HG03439 (cell line): ENCODE data around the gene LRP2BP.

ENCODE experiments used
- ATAC-seq: cut with Tn5 transposase; IDR thresholded peaks from one replicate; pipeline ENCODE4 v1.9.1; 2021; ENCODE audit warnings: mild to moderate bottlenecking, moderate library complexity; ENCODE audit not compliant: unreplicated experiment

LRP2BP gene

DNA sequence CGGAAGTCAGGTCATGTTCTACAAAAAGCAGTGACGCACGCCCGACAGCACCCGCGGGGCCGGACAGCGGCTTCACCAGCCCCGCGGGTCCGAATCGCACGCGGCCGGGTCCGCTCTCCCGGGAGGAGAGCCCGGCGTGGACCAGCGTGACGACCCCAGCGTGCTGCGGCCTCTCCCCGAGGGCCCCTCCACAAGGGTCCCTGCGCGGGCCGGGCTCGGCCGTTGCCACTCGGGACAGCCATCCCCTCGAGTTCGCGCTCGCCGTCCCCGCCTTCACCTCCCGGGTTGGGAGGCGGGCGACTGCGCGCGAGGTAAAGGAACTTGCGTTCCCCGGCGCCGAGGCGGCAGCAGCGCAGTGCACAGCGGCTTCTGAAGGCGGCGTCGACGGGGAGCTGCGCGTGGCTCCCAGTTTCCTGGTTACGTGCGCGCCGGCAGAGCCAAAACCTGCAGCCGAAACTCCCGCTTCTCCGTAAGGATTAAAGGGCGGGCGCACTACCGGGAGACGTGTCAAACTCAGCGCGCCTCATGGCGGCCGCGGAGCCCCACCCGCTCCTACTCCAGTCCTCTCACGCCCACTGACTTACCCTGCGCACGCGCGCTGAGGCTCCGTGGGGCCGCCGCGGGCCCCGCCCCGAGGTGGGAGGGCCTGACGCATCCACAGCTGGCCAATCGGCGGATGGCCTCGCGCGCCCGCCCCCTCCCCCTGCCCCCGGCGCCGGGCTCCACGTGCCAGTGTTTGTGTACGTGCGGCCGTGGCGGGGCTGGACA lies 416 bp upstream of the LRP2BP start:
- ATAC-seq = peak; percentile 80

DNA sequence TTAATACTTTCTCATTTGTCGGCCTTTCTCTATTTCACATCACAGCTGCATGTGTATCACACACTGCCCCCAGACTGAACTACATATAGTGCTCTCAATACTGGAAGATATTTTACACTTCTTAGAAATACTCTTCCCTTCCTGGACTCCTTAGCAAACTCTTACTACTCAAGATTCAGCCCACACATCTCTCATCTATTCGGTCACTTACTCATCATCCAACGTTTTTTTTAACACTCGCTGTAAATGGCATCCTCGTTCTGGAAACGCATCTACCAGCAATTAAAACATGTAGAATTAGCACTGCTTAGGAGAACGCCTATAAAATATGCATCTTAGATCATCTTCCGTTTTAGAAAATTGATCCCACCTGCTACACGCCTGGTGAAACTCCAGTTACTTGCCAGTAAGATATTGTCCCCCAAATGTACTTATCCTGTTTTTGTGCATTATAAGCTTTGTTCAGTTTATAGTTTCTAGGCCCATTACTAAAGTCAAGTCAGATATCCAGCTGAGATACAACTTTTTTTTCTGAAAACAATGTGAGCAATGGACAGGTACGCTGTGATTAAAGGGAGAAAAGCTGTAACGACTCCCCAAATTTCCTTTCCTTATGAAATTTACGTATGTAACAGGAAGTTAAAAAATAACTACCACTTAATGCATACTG lies 1.0 kb downstream of the LRP2BP start:
- ATAC-seq = no peak

DNA sequence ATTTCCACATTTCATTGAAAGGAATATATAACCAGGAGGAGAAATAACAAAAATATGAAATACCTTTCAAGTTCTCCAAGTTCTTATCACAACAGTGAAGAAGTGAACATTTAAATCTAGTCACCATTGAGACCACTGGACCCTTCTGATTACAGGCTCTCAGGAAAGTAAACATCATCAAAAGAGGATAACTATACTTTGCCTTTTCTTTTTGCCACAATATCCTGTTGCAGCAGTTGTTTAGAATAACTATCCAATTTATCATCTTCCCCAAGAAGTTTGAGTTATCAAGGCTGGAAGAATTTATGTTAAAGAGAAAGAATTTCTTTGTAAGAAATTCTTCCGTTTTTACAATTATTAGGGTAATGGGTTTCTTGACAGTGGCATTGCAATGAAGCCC lies 3.6 kb downstream of the LRP2BP start:
- no peak for ATAC-seq

DNA sequence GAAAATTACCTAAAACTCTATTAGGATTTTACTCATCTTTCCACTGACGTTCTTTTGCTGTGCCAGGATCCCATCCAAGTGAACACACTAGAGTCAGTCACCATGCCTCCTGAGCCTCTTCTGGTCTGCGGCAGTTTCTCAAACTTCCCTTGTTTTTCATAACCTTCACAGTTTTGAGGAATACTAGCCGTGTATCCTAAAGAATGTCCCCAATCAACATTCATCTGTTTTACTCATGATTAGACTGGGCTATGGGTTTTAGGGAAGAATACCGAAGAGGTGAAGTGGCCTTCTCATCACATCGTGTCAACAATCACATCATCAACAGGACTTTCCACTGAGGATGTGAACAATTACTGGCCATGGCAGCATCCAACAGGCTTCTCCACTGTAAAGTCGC lies 4.8 kb downstream of the LRP2BP start:
- ATAC-seq = no peak

DNA sequence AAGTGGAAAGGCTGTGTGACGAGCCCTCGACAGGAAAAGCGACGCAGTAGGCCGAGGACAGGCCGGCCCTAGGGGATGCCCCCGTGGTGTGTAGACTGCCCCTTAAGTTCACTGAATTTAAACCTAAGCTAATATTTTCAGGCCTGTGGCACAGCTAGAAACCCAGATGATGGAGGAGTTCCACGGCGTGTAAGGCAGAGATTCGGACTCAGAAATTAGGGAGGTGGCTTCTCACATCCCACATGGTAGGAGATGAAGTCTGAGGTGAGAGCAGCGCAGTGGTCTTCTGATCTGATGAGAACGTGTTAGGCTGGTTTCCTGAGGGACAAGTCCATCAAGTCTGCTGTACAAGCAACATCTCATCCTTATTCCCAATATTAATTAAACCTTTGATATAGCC lies 7.8 kb downstream of the LRP2BP start:
- no peak for ATAC-seq

DNA sequence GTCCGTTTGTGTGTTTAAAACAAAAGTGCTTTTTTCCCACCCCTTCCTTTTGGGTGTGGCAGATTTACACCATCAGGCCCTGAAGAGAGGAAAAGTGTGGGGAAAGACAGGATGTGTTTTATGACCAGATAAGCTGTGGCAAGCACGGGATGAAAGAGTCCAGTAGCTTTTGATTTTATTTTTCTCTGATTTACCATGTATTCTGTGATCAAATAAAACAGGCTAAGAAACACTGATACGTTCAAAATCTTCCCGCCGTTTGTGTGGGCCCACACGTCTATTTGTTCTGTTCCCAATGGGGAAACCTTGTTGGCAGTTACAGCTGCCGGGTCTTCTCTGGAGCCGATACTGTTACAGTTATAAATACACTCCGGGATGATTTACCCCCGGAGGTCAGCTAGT lies 10.8 kb downstream of the LRP2BP start:
- ATAC-seq = no peak

DNA sequence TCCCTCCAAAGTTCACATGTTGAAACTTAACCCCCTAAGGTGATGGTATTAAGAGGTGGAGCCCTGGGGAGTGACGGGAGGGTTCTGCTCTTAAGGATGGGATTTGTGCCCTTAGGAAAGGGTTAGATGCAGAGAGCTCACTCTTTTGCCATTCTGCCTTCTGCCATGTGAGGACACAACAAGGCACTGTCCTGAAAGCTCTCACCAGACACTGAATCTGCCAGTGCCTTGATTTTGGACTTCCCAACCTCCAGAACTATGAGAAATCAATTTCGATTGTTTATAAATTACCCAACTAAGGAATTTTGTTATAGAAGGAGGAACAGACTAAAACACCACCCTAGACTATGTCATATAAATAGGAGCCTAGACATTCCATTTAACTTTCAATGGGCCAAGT lies 11.7 kb downstream of the LRP2BP start:
- no peak for ATAC-seq

DNA sequence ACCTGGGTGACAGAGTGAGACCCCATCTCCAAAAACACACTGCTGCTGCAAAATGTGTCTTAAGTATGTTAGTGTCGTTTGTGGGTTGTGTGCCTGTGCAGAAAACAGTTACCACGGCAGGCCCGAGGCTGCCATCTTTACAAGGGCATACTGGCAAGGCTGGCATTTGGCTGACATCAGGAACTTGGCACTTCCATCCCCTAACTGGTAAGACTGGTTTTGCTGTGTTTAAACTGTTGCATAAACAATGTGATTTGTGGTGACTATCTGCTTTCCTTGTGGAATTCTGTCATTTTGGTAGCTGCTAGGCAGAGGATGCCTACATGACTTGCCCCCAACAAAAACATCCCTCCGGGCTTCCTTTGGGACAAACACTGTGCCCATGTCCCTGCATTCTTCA lies 12.3 kb downstream of the LRP2BP start:
- no peak for ATAC-seq

DNA sequence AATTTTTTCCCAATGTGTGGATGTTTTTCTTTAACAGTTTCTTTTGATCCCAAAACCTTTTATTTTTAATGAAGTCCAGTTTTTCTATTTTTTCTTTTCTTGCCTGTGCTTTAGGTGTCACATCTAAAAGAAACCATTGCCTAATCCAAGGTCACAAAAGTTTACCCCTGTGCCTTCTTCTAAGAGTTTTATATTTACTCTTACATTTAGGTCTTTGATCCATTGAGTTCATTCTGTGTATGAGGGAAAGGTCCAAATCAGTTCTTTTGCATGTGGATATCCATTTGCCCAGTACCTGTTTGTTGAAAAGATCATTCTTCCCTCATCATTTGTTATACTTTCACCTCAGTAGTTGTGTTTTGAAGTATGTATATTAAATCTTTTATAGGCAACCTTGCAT lies 13.0 kb downstream of the LRP2BP start:
- ATAC-seq = no peak

DNA sequence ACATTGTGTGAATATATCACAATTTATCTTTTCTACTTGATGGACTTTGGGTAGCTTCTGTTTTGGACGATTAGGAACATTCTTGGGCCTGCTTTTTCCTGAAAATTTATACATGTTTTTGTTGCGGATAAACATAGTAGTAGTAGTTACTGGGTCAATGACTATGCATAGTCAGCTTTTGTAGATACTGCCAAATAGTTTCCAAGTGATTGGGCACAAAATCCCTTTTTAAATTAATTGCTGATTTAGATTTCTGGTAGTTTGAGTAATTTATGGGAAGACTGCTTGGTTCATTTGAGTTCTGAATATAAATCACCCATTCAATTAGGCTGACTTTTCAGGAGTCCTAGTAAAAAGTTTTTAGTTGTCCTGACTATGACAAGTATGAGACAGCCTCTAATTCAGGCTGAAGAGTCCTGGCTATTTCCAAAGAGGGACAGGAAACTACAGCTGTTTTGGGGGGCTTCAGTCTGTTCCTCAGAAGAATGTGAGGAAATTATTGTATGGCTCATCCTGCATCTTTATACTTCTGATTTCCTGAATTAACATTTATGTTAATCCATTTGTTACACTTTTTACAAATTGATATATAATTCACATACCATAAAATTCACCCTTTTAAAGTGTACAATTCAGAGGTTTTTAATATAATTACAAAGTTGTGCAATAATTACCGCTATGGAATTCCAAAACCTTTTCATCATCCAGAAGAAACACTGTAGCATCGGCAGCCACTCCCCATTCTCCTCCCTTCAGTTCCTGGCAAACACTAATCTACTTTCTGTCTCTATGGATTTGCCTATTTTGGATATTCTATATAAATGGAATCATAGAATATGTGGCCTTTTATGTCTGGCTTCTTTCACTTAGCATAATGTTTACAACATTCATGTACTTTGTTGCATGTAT lies 14.2 kb downstream of the LRP2BP start:
- no peak for ATAC-seq

DNA sequence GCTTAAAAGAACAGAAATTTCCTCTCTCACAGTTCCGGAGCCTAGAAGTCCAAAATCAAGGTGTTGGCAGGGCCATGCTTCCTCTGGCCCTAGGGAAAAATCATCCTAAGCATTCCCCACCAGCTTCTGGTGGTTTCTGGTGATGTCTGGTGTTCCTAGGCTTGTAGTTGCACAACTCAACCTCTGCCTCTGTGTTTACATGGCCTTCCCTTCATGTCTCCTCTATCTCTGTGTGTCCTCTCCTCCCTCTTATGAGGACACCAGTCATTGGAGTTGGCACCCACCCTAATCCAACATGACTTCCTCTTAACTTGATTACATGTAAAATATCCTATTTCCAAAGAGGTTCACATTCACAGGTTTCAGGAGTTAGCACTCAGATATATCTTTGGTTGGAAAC lies 15.4 kb downstream of the LRP2BP start:
- no peak for ATAC-seq

DNA sequence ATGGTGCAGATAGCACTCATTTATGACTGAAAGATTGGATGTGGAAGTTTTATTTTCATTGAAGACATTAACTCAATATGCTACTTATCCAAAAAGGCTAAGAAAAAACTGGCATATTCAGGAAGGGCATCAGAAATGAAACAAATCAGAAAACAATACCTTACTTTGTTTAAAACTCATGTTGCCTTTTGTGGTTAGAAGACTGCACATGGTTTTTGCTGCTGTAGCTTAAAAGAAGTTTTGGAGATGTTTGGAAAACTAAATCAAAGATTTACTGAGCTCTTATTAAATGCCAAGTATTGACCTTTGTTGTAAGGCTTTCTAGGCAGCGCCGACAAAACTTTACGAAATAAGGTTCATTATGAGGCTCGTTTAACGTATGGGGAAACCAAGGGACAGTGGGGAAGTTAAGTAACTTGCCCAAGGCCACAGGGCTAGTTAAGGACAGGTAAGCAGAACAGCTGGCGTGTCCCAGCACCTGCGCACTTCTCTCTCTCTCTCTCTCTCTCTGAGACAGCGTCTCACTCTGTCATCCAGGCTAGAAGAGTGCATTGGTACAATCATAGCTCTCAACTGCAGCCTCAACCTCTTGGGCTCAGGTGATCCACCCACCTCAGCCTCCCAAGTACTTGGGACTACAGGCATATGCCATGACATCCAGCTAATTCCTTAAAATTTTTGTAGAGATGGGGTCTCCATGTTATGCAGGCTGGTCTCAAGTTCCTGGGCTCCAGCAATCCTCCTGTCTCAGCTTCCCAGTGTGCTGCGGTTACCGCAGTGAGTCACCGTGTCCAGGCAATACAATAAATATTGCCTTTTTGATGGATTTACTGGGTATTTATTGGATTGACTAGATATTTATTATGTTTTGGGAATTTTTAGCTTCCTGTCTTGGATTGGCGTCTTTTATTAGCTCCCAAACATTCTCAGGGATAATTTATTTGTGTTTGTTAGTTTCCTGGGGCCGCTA lies 16.1 kb downstream of the LRP2BP start:
- no peak for ATAC-seq

DNA sequence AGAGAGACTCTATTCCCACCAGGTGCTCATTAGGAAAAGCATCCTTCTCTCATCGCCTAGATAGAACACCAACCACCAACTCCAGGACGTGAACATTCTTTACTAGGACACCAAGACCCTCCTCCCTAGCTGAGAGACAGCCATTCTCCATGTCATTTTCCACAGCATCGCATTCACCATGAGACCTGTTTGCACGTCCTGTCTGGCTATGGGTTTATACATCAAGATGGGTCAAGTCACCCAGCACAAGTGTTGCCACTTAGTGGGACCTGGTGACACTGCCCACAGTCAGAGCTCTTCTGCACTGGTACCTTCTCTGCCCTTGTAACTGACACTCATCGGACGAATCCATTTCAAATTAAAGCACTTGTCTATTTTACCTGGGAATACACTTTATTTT lies 17.5 kb downstream of the LRP2BP start:
- ATAC-seq = no peak

DNA sequence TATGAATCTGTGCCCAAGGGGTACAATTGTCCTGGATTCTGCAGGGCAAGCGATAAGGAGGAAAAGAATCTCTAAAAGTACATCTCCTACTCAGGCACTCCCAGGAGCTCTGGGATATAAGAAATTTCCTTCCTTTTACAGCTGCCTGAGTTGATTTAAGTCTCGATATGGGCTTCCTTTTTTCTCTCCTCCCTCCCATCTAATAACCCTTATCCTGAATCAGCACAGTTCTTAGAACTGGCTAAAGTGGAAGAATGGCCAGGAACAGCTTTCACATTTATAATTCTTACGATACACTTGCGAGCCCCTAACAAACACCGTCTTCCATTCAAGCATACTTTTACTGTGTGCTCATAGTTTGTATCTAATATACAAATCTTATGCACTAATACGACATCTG lies 21.2 kb downstream of the LRP2BP start:
- ATAC-seq = no peak

DNA sequence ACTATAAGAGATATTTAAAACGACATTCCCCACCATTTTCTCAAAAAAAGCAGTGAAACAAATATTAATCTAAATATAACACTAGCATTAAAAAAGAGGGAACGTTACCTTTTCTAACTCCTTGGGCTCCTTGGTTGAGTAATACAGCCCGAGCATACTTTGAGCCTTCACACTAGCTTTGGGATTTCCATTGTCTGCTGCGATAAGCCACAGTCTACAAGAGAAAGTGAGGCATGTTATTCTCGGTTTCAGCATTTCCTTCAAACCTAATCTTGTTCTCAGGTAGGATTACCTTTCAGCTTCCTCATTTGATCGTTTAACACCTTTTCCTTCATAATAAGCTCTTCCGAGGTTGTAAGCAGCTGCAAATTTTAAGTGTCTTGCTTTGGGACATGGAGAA lies 21.7 kb downstream of the LRP2BP start:
- no peak for ATAC-seq

DNA sequence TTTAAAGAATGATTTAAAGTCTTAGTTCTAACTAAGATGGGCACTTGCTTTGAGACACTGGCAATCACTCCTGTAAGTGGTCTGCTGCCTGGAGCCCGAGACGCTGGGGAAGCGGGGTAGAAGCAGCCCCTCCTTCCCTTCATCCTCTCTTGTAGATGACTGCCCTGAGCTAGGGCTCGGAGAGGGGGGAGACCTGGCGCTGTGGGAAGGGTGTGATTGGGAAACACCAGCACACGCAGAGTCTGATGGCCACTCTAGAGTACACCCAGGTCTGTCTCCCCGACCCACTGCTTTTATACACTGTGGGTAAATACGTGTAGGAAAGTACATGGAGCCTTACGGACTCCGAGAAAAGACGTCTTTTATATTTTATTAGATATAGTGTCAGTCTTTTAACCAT lies 24.0 kb downstream of the LRP2BP start:
- no peak for ATAC-seq

DNA sequence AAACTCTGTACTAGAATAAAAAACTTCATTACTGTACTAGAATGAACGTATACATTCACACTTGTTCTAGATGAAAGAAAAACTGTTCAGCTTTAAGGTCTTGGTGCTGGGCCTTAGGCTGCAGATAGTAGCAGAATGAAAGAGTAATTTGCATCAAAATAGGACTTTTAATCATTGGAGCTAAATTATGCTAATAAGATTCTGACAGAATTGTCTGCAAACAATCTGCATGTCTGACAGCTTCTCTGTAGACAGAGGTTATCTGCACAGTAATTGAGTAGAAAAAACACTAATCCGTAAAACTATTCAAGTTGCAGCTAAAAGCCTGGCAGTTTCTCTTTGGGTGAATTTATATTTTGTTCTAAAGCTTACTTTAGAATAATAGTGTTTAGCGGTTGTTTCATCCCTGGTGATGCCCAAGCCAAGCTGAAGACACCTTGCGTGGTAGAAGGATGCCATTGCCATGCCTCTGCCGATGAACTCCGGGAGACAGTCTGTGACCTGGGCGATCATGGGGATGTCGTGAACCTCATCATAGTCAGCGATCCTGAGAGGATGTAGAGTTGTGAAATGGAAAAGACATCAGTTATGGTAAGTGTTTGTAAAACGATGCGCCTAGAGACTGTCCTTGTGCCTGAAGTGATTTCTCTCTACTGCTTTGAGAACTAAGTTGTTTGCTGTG lies 25.3 kb downstream of the LRP2BP start:
- ATAC-seq = no peak

DNA sequence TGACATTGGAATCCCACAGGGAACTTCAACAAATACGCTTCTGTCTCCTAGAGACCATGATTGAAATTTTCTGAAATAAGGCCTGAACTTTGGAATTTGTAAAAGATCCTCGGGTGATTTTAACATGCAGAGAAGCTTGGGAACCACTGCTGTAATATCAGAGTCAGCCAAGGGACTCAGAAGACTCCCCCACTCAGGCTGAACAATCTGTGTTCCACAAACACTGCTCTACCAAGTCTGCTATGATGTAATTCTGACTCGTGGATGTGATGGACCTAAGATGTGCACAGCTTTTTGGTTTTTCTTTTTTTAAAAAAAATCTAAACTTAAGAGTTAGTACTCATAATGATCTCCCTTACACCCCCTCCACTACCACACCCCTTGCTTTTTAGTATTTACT lies 26.0 kb downstream of the LRP2BP start:
- ATAC-seq = no peak

DNA sequence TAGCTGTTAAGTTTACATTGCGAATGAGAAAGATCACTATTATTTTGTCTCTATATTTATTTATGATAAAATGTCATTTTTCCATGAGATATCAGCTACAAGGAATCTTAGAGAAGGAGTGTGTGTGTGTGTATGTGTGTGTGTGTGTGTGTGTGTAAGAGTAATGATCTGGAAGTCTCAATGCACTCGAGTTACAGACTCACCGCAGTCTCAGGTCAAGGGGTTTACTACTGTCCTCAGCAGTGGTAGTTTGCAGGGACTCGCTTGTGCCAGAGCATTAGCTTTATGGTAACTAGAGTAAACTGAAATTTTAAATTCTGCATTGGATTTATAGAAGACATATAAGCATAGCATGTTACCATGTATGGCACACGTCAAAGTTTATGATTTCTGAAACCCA lies 30.8 kb downstream of the LRP2BP start:
- ATAC-seq = no peak

DNA sequence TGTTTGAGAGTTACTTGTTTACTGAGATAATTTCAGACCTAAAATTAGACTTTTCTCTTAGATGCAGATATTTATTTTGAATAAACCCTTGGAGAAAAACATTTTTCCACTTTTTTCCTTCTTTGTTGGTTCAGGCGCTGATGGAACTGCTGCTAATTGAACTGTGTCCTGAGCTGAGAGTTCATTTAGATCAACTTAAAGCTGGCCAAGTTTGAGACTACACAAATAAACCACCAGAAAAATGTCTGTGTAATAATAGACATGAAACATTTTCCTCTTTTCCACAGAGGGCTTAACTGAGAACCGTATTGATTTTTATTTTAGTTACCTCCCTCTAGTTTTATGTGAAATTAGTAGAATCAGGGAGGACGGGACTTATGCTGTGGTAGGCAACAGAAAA lies 32.5 kb downstream of the LRP2BP start:
- no peak for ATAC-seq
